Psoas muscle (tissue), 8 donors: ENCODE measurements around the gene GPR35. TPM values are rescaled to one million over a fixed set of nuclear protein-coding genes. Genes with fewer than 3 reads are reported as not detected.
A peak's percentile ranks its signal among the peaks of the same experiment; 100 is the strongest.

Experiments
- ATAC-seq, 4 donors: fragments of 200-7000 bp; cut with Tn5 transposase; one replicate each; pipeline ENCODE4 v1.9.1; 2020; ENCODE audit warnings: moderate library complexity in 3 of 4, mild to moderate bottlenecking in 2 of 4
- DNase-seq, 2 donors: peaks; one replicate each; pipeline ENCODE4 v3.0.0-alpha.2; 2020
- H3K27ac ChIP-seq: fragments of 200-600 bp; one replicate; pipeline ENCODE4 v1.8.0; 2022
- H3K27me3 ChIP-seq, 3 donors: fragments of 200-600 bp in 1 of 3; one replicate each; pipeline versions ENCODE4 v1.6.1 to v1.8.0; 2013 to 2022; ENCODE audit warnings: low read length in 2 of 3, mild to moderate bottlenecking in 2 of 3, moderate library complexity in 1 of 3; ENCODE audit not compliant: insufficient read depth in 3 of 3
- H3K36me3 ChIP-seq, 2 donors: fragments of 200-600 bp in 1 of 2; one replicate each; pipeline versions ENCODE4 v1.6.1 to v1.8.0; 2013 to 2022; ENCODE audit warnings: low read depth in 1 of 2, mild to moderate bottlenecking in 1 of 2, moderate library complexity in 1 of 2; ENCODE audit not compliant: insufficient read depth in 1 of 2
- H3K4me1 ChIP-seq: fragments of 200-600 bp; one replicate; pipeline ENCODE4 v1.8.0; 2022
- H3K4me3 ChIP-seq: fragments of 200-600 bp; one replicate; pipeline ENCODE4 v1.8.0; 2022; ENCODE audit warnings: mild to moderate bottlenecking
- H3K9me3 ChIP-seq: fragments of 200-600 bp; one replicate; pipeline ENCODE4 v1.8.0; 2022
- CTCF ChIP-seq: fragments of 200-600 bp; IDR thresholded peaks from one replicate; pipeline ENCODE4 v1.8.0; 2022; ENCODE audit warnings: antibody characterized with exemption
- WGBS, 3 donors: extraction: QIAGEN DNeasy Blood & Tissue Kit; methylation state at CpG; one replicate each; pipeline versions ENCODE4 v1.1.6 to v1.1.7; 2013; 5-methylcytosine and 5-hydroxymethylcytosine counted together
- intact Hi-C, 2 donors: fragments of 100-400 bp; cut with DNase I; formaldehyde crosslinking; loops; one replicate each; pipeline versions ENCODE4 v1.11.0 to v1.14.2; 2022
- polyA plus RNA-seq, 3 donors: library from polyadenylated mRNA; stranded (reverse); fragments of 200-250 nt; gene quantifications; one replicate each; pipeline ENCODE4 v1.2.3, GENCODE V29; 2013
- total RNA-seq, 4 donors: library from RNA; stranded (reverse); fragmentation: NEBNext Ultra II Directional in 2 of 4; extraction: Animal tissue kit (Norgen Biotek cat#: 25700) in 2 of 4; gene quantifications; one replicate each; pipeline versions ENCODE4 v1.2.1 to v1.2.4, GENCODE V29; 2021 to 2023
- donor health status: healthy with polysubstance abuse.
- donor health status: DM: no; HTN: no; CAD: no; lungs with moderate emphysema.
- donor health status: Bipolar disorder and iron deficiency.
- donor health status: healthy.
- donor health status: DM: yes; HTN: yes; CAD: no.
- donor health status: DM: no; HTN: no; CAD: no.
- donor health status: DM: no; HTN: no; CAD: no.
- donor health status: DM: yes; HTN: yes; CAD: no.

GPR35 gene
- total and polyA plus RNA-seq, 7 donors: 0.30 to 0.92 (median 0.58) TPM

DNA sequence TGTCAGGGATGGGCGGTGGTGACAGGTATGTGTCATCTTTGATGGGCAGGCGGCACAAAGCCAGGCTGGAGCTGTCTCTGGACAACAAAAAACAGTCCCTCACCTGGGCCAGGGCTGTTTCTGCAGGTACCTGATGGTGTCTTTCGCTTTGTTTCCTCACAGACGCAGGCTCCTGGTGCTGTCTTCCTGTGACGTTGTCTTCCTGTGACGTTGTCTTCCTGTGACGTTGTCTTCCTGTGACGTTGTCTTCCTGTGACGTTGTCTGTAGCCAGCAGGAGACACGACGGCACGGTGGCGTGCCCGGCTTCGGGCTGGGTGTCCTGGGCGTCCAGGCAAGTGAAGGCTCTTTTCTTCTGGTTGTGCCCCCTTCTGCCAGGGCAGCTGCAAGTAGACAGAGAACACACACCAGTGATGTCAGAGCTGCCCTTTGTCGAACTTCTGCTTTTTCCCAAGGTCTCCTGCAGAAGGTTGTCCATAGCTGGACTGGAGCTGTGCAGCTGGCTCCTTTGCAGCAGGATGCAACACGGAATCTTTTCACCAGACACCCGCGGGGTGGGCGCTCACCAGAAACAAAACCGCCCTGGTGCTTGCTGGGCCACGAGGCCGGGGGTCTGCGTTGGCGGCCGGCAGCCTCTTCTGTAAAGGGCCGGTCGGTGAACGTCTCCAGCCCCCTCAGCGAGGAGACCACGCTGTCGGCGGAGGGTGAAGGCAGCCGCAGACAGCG is 21.1 kb downstream of the GPR35 start:
- intact Hi-C loops: no loop called here
- ATAC-seq (no peak), DNase-seq (peak in 1 of 2 donors; percentile 19)
- Histone ChIP-seq H3K36me3 (no peaks in the 10 kb centered on the region), H3K4me1 (no peaks in the 10 kb centered on the region), H3K27ac (no peak overlapping the region), H3K27me3 (peaks cover 0 to 49% (median 26%) of the 10 kb centered on the region in 3 donors), H3K9me3 (no peaks in the 10 kb centered on the region), H3K4me3 (no peak overlapping the region)
- 80 to 89% (median 86%) methylated on average over 36 of the region's 36 CpGs for WGBS, 3 donors
- TF ChIP-seq CTCF: no peak

DNA sequence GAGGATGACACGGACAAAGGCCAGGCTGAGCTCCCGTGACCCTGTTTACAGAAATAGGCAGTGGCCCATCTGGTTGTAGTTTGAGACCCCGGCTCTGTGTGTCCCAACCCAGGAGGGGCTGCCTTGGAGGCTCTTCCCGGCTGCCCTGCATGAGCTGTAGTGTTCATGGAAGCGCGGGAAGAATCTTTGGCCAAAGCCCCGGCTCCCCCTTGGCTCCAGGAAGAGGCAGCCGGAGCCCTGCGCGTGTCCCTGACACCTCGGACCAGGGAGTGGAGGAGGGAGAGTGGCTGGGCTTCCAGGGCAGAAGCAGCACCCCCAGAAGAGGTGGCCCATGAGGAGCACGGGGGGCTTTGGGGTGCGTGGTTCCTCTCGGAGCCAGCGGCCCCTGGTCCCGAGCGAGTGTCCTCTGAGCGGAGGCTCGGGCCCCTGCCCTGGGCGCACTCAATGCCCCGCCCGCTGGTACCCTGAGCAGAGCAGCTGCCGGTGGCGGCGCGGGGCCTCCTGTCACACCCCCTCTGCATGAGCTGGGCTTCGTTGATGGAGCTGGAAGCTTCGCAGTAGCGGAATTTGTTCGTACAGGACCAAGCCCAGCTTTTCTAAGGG is 21.7 kb downstream of the GPR35 start:
- ATAC-seq (no peak), DNase-seq (peak in 1 of 2 donors; percentile 31)
- no peaks in the 10 kb centered on the region for H3K36me3 ChIP-seq
- 63 to 72% (median 63%) methylated on average over 23 to 30 of the region's 30 CpGs for WGBS, 3 donors
- H3K9me3 ChIP-seq: no peaks in the 10 kb centered on the region
- H3K4me1 ChIP-seq: no peaks in the 10 kb centered on the region
- intact Hi-C loops: no loop called here
- H3K4me3 ChIP-seq: no peak overlapping the region
- TF ChIP-seq CTCF: no peak
- peaks cover 0 to 53% (median 26%) of the 10 kb centered on the region in 3 donors for H3K27me3 ChIP-seq
- no peak overlapping the region for H3K27ac ChIP-seq

GRCh38 chr2:240647503-240648154 is 22.3 kb downstream of the GPR35 start:
- no peaks in the 10 kb centered on the region for H3K36me3 ChIP-seq
- H3K4me3 ChIP-seq: no peak overlapping the region
- H3K27me3 ChIP-seq: peaks cover 0 to 53% (median 23%) of the 10 kb centered on the region in 3 donors
- no peaks in the 10 kb centered on the region for H3K9me3 ChIP-seq
- no peak for ATAC-seq
- no peaks in the 10 kb centered on the region for H3K4me1 ChIP-seq
- H3K27ac ChIP-seq: no peak overlapping the region
- intact Hi-C loops: no loop called here
- no peak for TF ChIP-seq CTCF
- DNase-seq: peak in 1 of 2 donors; percentile 15
- WGBS, 3 donors: 58 to 69% (median 66%) methylated on average over 22 of the region's 22 CpGs

DNA sequence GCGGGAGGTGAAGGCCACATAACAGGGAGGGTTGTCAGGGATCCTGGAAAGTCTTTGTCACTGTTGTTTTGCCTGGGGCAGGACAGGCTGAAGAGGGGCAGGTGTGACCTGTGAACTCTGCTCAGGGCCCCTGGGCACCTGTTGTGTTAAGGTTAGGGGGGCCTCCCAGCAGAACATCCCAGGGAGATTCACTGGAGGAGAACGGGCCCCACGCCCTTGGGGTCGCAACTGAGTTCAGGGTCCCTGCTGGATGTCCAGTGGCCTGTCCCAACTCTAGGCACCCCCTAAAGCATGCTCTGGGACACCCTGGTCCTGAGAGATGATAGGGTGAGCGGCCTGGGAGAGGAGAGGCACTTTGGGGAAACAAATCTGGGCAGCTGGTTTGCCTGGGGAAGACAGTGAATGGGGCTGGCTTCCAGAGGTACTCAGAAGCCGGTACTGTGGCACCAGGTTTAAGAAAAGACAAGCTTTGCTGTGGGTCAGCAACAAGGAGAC is 22.9 kb downstream of the GPR35 start:
- H3K9me3 ChIP-seq: no peaks in the 10 kb centered on the region
- no peak for TF ChIP-seq CTCF
- intact Hi-C loops: no loop called here
- H3K27ac ChIP-seq: no peak overlapping the region
- H3K36me3 ChIP-seq: no peaks in the 10 kb centered on the region
- H3K4me1 ChIP-seq: no peaks in the 10 kb centered on the region
- no peak overlapping the region for H3K4me3 ChIP-seq
- H3K27me3 ChIP-seq: peaks cover 0 to 53% (median 22%) of the 10 kb centered on the region in 3 donors
- WGBS, 3 donors: 69 to 84% (median 74%) methylated on average over 5 to 6 of the region's 6 CpGs
- peak in 1 of 2 donors; percentile 29 for DNase-seq
- ATAC-seq: no peak
